ENCODE results near the gene CDH1. TPM values are rescaled to one million over a fixed set of nuclear protein-coding genes. Genes with fewer than 3 reads are reported as not detected.

The CDH1 gene
- total RNA-seq, 4 donors from 2014 or later = 72.7 to 302 (median 160) TPM

- Histone ChIP-seq H3K9me3 (no peaks in the 10 kb centered on the region), H3K36me3 (no peaks in the 10 kb centered on the region), H3K4me3 (no peak overlapping the region), H3K27ac (no peak overlapping the region), H3K27me3 (no peaks in the 10 kb centered on the region), H3K4me1 (peaks cover 0 to 11% (median 2%) of the 10 kb centered on the region in 3 donors)
- intact Hi-C loops (cut with DNase I) = no loop called here
- DNase-seq = no peak
- TF ChIP-seq CTCF (IDR thresholded peaks at IDR 0.05) (no peak), POLR2A (IDR thresholded peaks at IDR 0.05) (no peak)
- WGBS, 2 donors = 75 to 86% methylated on average over 9 of the region's 9 CpGs
These were observed 18.5 kb upstream of the CDH1 start for GRCh38 chr16:68718590-68718989.

- TF ChIP-seq POLR2A (IDR thresholded peaks at IDR 0.05) = no peak
- TF ChIP-seq CTCF (IDR thresholded peaks at IDR 0.05) = no peak
- Histone ChIP-seq H3K36me3 (no peaks in the 10 kb centered on the region), H3K4me3 (no peak overlapping the region), H3K4me1 (peaks cover 0 to 17% (median 2%) of the 10 kb centered on the region in 3 donors), H3K27ac (no peak overlapping the region), H3K27me3 (no peaks in the 10 kb centered on the region), H3K9me3 (no peaks in the 10 kb centered on the region)
- WGBS, 2 donors = 58 to 92% methylated on average over 2 of the region's 2 CpGs
- intact Hi-C loops (cut with DNase I) = no loop called here
- no peak for DNase-seq
These were observed 17.1 kb upstream of the CDH1 start for GRCh38 chr16:68719993-68720489.

GRCh38 chr16:68722119-68723024 lies 14.7 kb upstream of the CDH1 start:
- Histone ChIP-seq H3K27me3 (no peaks in the 10 kb centered on the region), H3K4me1 (peaks cover 0 to 30% (median 2%) of the 10 kb centered on the region in 3 donors), H3K36me3 (no peaks in the 10 kb centered on the region), H3K27ac (peak overlapping the region in 1 of 4 donors; percentile 55), H3K4me3 (no peak overlapping the region), H3K9me3 (no peaks in the 10 kb centered on the region)
- TF ChIP-seq POLR2A (IDR thresholded peaks at IDR 0.05) = no peak
- no peak for TF ChIP-seq CTCF (IDR thresholded peaks at IDR 0.05)
- DNase-seq = no peak
- intact Hi-C loops (cut with DNase I) = no loop called here
- WGBS, 2 donors = 63 to 66% methylated on average over 12 of the region's 12 CpGs

- 45 to 46% methylated on average over 2 to 3 of the region's 3 CpGs for WGBS, 2 donors
- H3K4me1 ChIP-seq = peaks cover 0 to 30% (median 2%) of the 10 kb centered on the region in 3 donors
- no peak for DNase-seq
- no peak overlapping the region for H3K4me3 ChIP-seq
- peak overlapping the region in 2 of 4 donors; percentile 19 to 21 for H3K27ac ChIP-seq
- TF ChIP-seq POLR2A (IDR thresholded peaks at IDR 0.05) = no peak
- H3K9me3 ChIP-seq = no peaks in the 10 kb centered on the region
- intact Hi-C loops (cut with DNase I) = no loop called here
- H3K27me3 ChIP-seq = peaks cover 0 to 5% (median 0%) of the 10 kb centered on the region in 4 donors
- H3K36me3 ChIP-seq = no peaks in the 10 kb centered on the region
These were observed 12.3 kb upstream of the CDH1 start for GRCh38 chr16:68724797-68725196.

- WGBS, 2 donors = 89% methylated on average over 3 to 4 of the region's 4 CpGs
- no peak for TF ChIP-seq POLR2A (IDR thresholded peaks at IDR 0.05)
- no peak for TF ChIP-seq CTCF (IDR thresholded peaks at IDR 0.05)
- Histone ChIP-seq H3K4me3 (no peak overlapping the region), H3K36me3 (no peaks in the 10 kb centered on the region), H3K27ac (no peak overlapping the region), H3K9me3 (no peaks in the 10 kb centered on the region), H3K27me3 (peaks cover 0 to 5% (median 0%) of the 10 kb centered on the region in 4 donors), H3K4me1 (peaks cover 6 to 36% (median 6%) of the 10 kb centered on the region in 3 donors)
- intact Hi-C loops (cut with DNase I) = no loop called here
- DNase-seq = no peak
These were observed 8.6 kb upstream of the CDH1 start for GRCh38 chr16:68728523-68728922.
